ENCODE data around the gene PRCC. TPM values are rescaled to one million over a fixed set of nuclear protein-coding genes. Genes with fewer than 3 reads are reported as not detected.

Gene PRCC
- total and polyA plus RNA-seq, 2 of the 13 experiments (the other 11 are each of a cell fraction or from before 2014, with no cell fraction given), result 24.2 to 40.5 TPM

- TF ChIP-seq FOXK2 (IDR thresholded peaks at IDR 0.05), result no peak
- TF ChIP-seq ZBTB33 (CRISPR knock-in tag; IDR thresholded peaks at IDR 0.05), result peak; percentile 54; the same call in 1 of the 2 replicates
- no peak for TF ChIP-seq SMARCC2 (IDR thresholded peaks at IDR 0.05)
- TF ChIP-seq CREB3 (CRISPR knock-in tag; IDR thresholded peaks at IDR 0.05), result no peak
- TF ChIP-seq ATF5 (CRISPR knock-in tag; IDR thresholded peaks at IDR 0.05; ENCODE audit: low read depth), result no peak
- TF ChIP-seq NKX3-1 (CRISPR knock-in tag; IDR thresholded peaks at IDR 0.05), result no peak
- TF ChIP-seq ZNF205 (CRISPR knock-in tag; IDR thresholded peaks at IDR 0.05), result no peak
- TF ChIP-seq POLR2AphosphoS2 (IDR thresholded peaks at IDR 0.05; ENCODE audit: low read depth, low read length), result no peak
- no peak for TF ChIP-seq THAP9 (CRISPR knock-in tag; IDR thresholded peaks at IDR 0.05; ENCODE audit: borderline replicate concordance)
- TF ChIP-seq CHD2 (IDR thresholded peaks at IDR 0.05; ENCODE audit: low read depth, low read length), result no peak
- no peak for TF ChIP-seq NFKBIZ (CRISPR knock-in tag; IDR thresholded peaks at IDR 0.05)
- no peak; the same call in 1 of the 2 replicates for TF ChIP-seq ZNF609 (CRISPR knock-in tag; IDR thresholded peaks at IDR 0.05; ENCODE audit: borderline replicate concordance)
- no peak for TF ChIP-seq ZNF724P (CRISPR knock-in tag; IDR thresholded peaks at IDR 0.05; ENCODE audit: borderline replicate concordance)
- no peak for TF ChIP-seq ZNF3 (CRISPR knock-in tag; IDR thresholded peaks at IDR 0.05)
- no peak for TF ChIP-seq KLF6 (CRISPR knock-in tag; IDR thresholded peaks at IDR 0.05)
- TF ChIP-seq KLF9 (CRISPR knock-in tag; IDR thresholded peaks at IDR 0.05; ENCODE audit: low read depth), result no peak
- TF ChIP-seq ZNF441 (CRISPR knock-in tag; IDR thresholded peaks at IDR 0.05; ENCODE audit: borderline replicate concordance), result 0 out of 2 replicates have a peak, but pooled peaks have one; percentile 54
- no peak for TF ChIP-seq RORA (CRISPR knock-in tag; IDR thresholded peaks at IDR 0.05)
- TF ChIP-seq ZFP36 (IDR thresholded peaks at IDR 0.05; ENCODE audit: borderline replicate concordance, low read depth, low read length, partially characterized antibody), result no peak
- no peak for TF ChIP-seq ZNF234 (CRISPR knock-in tag; conservative IDR thresholded peaks at IDR 0.05)
Measured at GRCh38 chr1:156795787-156796186, 28.5 kb downstream of the PRCC start (continued).
